Measurements from ENCODE around the gene CIT.

Gene CIT

GRCh38 chr12:119673634-119674033, 203.5 kb downstream of the CIT start:
- Mint-ChIP-seq H3K4me3 (no peak overlapping the region), H3K9me3 (no peaks in the 10 kb centered on the region), H3K27ac (peak overlapping the region; percentile 25), H3K36me3 (peaks cover 39% of the 10 kb centered on the region), H3K27me3 (no peaks in the 10 kb centered on the region), H3K4me1 (peaks cover 22% of the 10 kb centered on the region)
- no peak for ATAC-seq (ENCODE audit: low read depth)
- DNase-seq (ENCODE audit: low spot score in 2 of 2), result no peak

- Mint-ChIP-seq H3K4me3 (no peak overlapping the region), H3K4me1 (peaks cover 24% of the 10 kb centered on the region), H3K27ac (no peak overlapping the region)
Measured at GRCh38 chr12:119672194-119672593, 204.9 kb downstream of the CIT start.

GRCh38 chr12:119671070-119671469, 206.1 kb downstream of the CIT start:
- no peak overlapping the region for H3K4me3 Mint-ChIP-seq
- no peaks in the 10 kb centered on the region for H3K9me3 Mint-ChIP-seq

More at GRCh38 chr12:119672194-119672593, 204.9 kb downstream of the CIT start:
- Mint-ChIP-seq H3K36me3 (peaks cover 35% of the 10 kb centered on the region), H3K27me3 (no peaks in the 10 kb centered on the region), H3K9me3 (no peaks in the 10 kb centered on the region)
- ATAC-seq (ENCODE audit: low read depth) (no peak), DNase-seq (ENCODE audit: low spot score in 2 of 2) (no peak)

GRCh38 chr12:119669744-119670472, 207.2 kb downstream of the CIT start:
- Mint-ChIP-seq H3K4me3 (peak overlapping the region; percentile 70), H3K9me3 (no peaks in the 10 kb centered on the region), H3K27ac (peak overlapping the region; percentile 90), H3K4me1 (peaks cover 35% of the 10 kb centered on the region), H3K36me3 (peaks cover 16% of the 10 kb centered on the region), H3K27me3 (no peaks in the 10 kb centered on the region)
- ATAC-seq (ENCODE audit: low read depth) (no peak), DNase-seq (ENCODE audit: low spot score in 2 of 2) (no peak)

More at GRCh38 chr12:119671070-119671469, 206.1 kb downstream of the CIT start:
- Mint-ChIP-seq H3K27me3 (no peaks in the 10 kb centered on the region), H3K27ac (peak overlapping the region; percentile 90), H3K4me1 (peaks cover 33% of the 10 kb centered on the region), H3K36me3 (peaks cover 24% of the 10 kb centered on the region)
- DNase-seq (ENCODE audit: low spot score in 2 of 2), result no peak
- no peak for ATAC-seq (ENCODE audit: low read depth)

GRCh38 chr12:119668324-119668841, 208.7 kb downstream of the CIT start:
- ATAC-seq (ENCODE audit: low read depth) (peak; percentile 1), DNase-seq (ENCODE audit: low spot score in 2 of 2) (no peak)
- Mint-ChIP-seq H3K27me3 (no peaks in the 10 kb centered on the region), H3K36me3 (peaks cover 12% of the 10 kb centered on the region), H3K4me1 (peaks cover 32% of the 10 kb centered on the region), H3K4me3 (peak overlapping the region; percentile 87), H3K9me3 (no peaks in the 10 kb centered on the region), H3K27ac (peak overlapping the region; percentile 95)

GRCh38 chr12:119667577-119668323, 209.4 kb downstream of the CIT start, which contains the start of gene PRKAB1:
TSS of gene PRKAB1 (plus strand) at chr12:119668133. CDS start at chr12:119668245, 112 bp downstream.
- Mint-ChIP-seq H3K27ac (peak within 1 kb of the TSS; percentile 95), H3K36me3 (peaks cover 11% of the 10 kb centered on the region), H3K27me3 (no peaks in the 10 kb centered on the region), H3K4me1 (peaks cover 30% of the 10 kb centered on the region), H3K4me3 (peak within 1 kb of the TSS; percentile 87), H3K9me3 (no peaks in the 10 kb centered on the region)
- peak; percentile 92 for ATAC-seq (ENCODE audit: low read depth)
- DNase-seq (ENCODE audit: low spot score in 2 of 2), result peak; percentile 92 to 94

GRCh38 chr12:119666900-119667576, 210.1 kb downstream of the CIT start:
- Mint-ChIP-seq H3K4me3 (peak overlapping the region; percentile 87), H3K27ac (peak overlapping the region; percentile 95), H3K36me3 (peaks cover 5% of the 10 kb centered on the region), H3K27me3 (no peaks in the 10 kb centered on the region), H3K4me1 (peaks cover 30% of the 10 kb centered on the region), H3K9me3 (no peaks in the 10 kb centered on the region)
- ATAC-seq (ENCODE audit: low read depth) (no peak), DNase-seq (ENCODE audit: low spot score in 2 of 2) (no peak)

- no peak for ATAC-seq (ENCODE audit: low read depth)
- peak overlapping the region; percentile 95 for H3K27ac Mint-ChIP-seq
- H3K4me1 Mint-ChIP-seq, result peaks cover 28% of the 10 kb centered on the region
- H3K27me3 Mint-ChIP-seq, result no peaks in the 10 kb centered on the region
- DNase-seq (ENCODE audit: low spot score in 2 of 2), result no peak
- no peaks in the 10 kb centered on the region for H3K9me3 Mint-ChIP-seq
- H3K4me3 Mint-ChIP-seq, result peak overlapping the region; percentile 86
- peaks cover 3% of the 10 kb centered on the region for H3K36me3 Mint-ChIP-seq
Measured at GRCh38 chr12:119666226-119666795, 210.8 kb downstream of the CIT start.

- peaks cover 18% of the 10 kb centered on the region for H3K4me1 Mint-ChIP-seq
- no peak for ATAC-seq (ENCODE audit: low read depth)
Measured at GRCh38 chr12:119665164-119665929, 211.8 kb downstream of the CIT start.

GRCh38 chr12:119664642-119665041, 212.5 kb downstream of the CIT start:
- ATAC-seq (ENCODE audit: low read depth) (no peak), DNase-seq (ENCODE audit: low spot score in 2 of 2) (no peak)
- Mint-ChIP-seq H3K36me3 (no peaks in the 10 kb centered on the region), H3K27ac (no peak overlapping the region), H3K4me3 (no peak overlapping the region), H3K27me3 (no peaks in the 10 kb centered on the region), H3K4me1 (peaks cover 19% of the 10 kb centered on the region), H3K9me3 (no peaks in the 10 kb centered on the region)

More at GRCh38 chr12:119665164-119665929, 211.8 kb downstream of the CIT start:
- no peak for DNase-seq (ENCODE audit: low spot score in 2 of 2)
- Mint-ChIP-seq H3K36me3 (no peaks in the 10 kb centered on the region), H3K9me3 (no peaks in the 10 kb centered on the region), H3K27me3 (no peaks in the 10 kb centered on the region), H3K27ac (no peak overlapping the region), H3K4me3 (no peak overlapping the region)

GRCh38 chr12:119661882-119662281, 215.2 kb downstream of the CIT start:
- H3K27me3 Mint-ChIP-seq, result no peaks in the 10 kb centered on the region
- no peak overlapping the region for H3K4me3 Mint-ChIP-seq
- H3K4me1 Mint-ChIP-seq, result peaks cover 13% of the 10 kb centered on the region
- no peak overlapping the region for H3K27ac Mint-ChIP-seq
- H3K9me3 Mint-ChIP-seq, result no peaks in the 10 kb centered on the region
- DNase-seq (ENCODE audit: low spot score in 2 of 2) (no peak), ATAC-seq (ENCODE audit: low read depth) (no peak)
- no peaks in the 10 kb centered on the region for H3K36me3 Mint-ChIP-seq

- peak; percentile 55 for ATAC-seq (ENCODE audit: low read depth)
- H3K9me3 Mint-ChIP-seq, result no peaks in the 10 kb centered on the region
- no peak for DNase-seq (ENCODE audit: low spot score in 2 of 2)
- H3K36me3 Mint-ChIP-seq, result no peaks in the 10 kb centered on the region
- H3K4me3 Mint-ChIP-seq, result no peak overlapping the region
- H3K27me3 Mint-ChIP-seq, result no peaks in the 10 kb centered on the region
- peaks cover 6% of the 10 kb centered on the region for H3K4me1 Mint-ChIP-seq
- H3K27ac Mint-ChIP-seq, result no peak overlapping the region
Measured at GRCh38 chr12:119660076-119660475, 217.0 kb downstream of the CIT start.

- Mint-ChIP-seq H3K27ac (no peak overlapping the region), H3K4me1 (peaks cover 6% of the 10 kb centered on the region), H3K36me3 (no peaks in the 10 kb centered on the region), H3K9me3 (no peaks in the 10 kb centered on the region), H3K27me3 (no peaks in the 10 kb centered on the region), H3K4me3 (no peak overlapping the region)
- DNase-seq (ENCODE audit: low spot score in 2 of 2) (peak; percentile 41 to 55), ATAC-seq (ENCODE audit: low read depth) (peak; percentile 61)
Measured at GRCh38 chr12:119659289-119659897, 217.7 kb downstream of the CIT start.

All from memory B cell (primary cell).